UCSD-AML1 (cell line): ENCODE data around the gene CMTM1.

Experiments used
- DNase-seq: peaks from one replicate; lab custom pipeline; 2025; ENCODE audit not compliant: unreplicated experiment; lab: John Stamatoyannopoulos, UW

CMTM1 gene

GRCh38 chr16:66566051-66566901 is at the start of gene CMTM1:
Gene CMTM1, plus strand, starts transcription at chr16:66566439. Its CDS starts 75 bp downstream, at chr16:66566514.
- DNase-seq = no peak

- no peak for DNase-seq
Measured at GRCh38 chr16:66516509-66516807, 49.8 kb upstream of the CMTM1 start.

GRCh38 chr16:66516808-66517585 is 49.2 kb upstream of the CMTM1 start:
- DNase-seq = peak; percentile 92

- no peak for DNase-seq
Measured at GRCh38 chr16:66517586-66518263, 48.5 kb upstream of the CMTM1 start.

- no peak for DNase-seq
Measured at GRCh38 chr16:66519482-66520373, 46.5 kb upstream of the CMTM1 start.

- DNase-seq = peak; percentile 41
Measured at GRCh38 chr16:66520406-66521170, 45.7 kb upstream of the CMTM1 start.

GRCh38 chr16:66521252-66521713 is 45.0 kb upstream of the CMTM1 start:
- DNase-seq = no peak

GRCh38 chr16:66521951-66522771 is 44.1 kb upstream of the CMTM1 start:
- peak; percentile 85 for DNase-seq

- no peak for DNase-seq
Measured at GRCh38 chr16:66522816-66523590, 43.2 kb upstream of the CMTM1 start.

- peak; percentile 55 for DNase-seq
Measured at GRCh38 chr16:66523861-66524354, 42.3 kb upstream of the CMTM1 start.

GRCh38 chr16:66524601-66525164 is 41.6 kb upstream of the CMTM1 start:
- DNase-seq = peak; percentile 81

- no peak for DNase-seq
Measured at GRCh38 chr16:66525396-66526180, 40.7 kb upstream of the CMTM1 start.

GRCh38 chr16:66528294-66528693 is 37.9 kb upstream of the CMTM1 start:
- DNase-seq = no peak

GRCh38 chr16:66529475-66529874 is 36.8 kb upstream of the CMTM1 start:
- DNase-seq = no peak

- no peak for DNase-seq
Measured at GRCh38 chr16:66534376-66534799, 31.9 kb upstream of the CMTM1 start.

- DNase-seq = no peak
Measured at GRCh38 chr16:66536525-66536924, 29.7 kb upstream of the CMTM1 start.

- no peak for DNase-seq
Measured at GRCh38 chr16:66537236-66537635, 29.0 kb upstream of the CMTM1 start.
